Smooth muscle cell of the brain vasculature (primary cell): ENCODE data around the gene CCDC82.
A peak's percentile ranks its signal among the peaks of the same experiment; 100 is the strongest.
"Not testable (repeated sequence)": the region's sequence is repeated elsewhere in the genome, so short reads cannot be mapped to it uniquely, and the experiment has no call there.

Source experiments
- DNase-seq: peaks from one replicate; pipeline ENCODE4 v3.0.0-alpha.2; 2012; ENCODE audit warnings: low read depth, low spot score

CCDC82 gene

GRCh38 chr11:96389720-96390487 is at the start of gene CCDC82, which contains the start of gene JRKL:
TSS of gene CCDC82 (minus strand) at chr11:96389912. CDS start at chr11:96384747, 5,165 bp downstream.
TSS of gene JRKL (plus strand) at chr11:96390013. CDS start at chr11:96390650, 637 bp downstream.
- DNase-seq: peak; percentile 89

DNA sequence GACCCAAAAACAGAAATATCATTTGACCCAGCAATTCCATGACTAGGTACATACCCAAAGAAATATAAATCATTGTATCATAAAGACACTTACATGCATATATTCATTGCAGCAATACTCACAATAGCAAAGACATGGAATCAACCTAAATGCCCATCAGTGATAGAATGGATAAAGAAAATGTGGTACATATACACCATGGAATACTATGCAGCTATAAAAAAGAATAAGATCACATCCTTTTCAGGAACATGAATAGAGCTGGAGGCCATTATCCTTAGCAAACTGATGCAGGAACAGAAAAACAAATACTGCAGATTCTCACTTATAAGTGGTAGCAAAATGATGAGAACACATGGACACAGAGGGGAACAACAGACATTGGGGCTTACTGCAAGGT is 42.9 kb upstream of the CCDC82 start:
- not testable (repeated sequence) for DNase-seq

DNA sequence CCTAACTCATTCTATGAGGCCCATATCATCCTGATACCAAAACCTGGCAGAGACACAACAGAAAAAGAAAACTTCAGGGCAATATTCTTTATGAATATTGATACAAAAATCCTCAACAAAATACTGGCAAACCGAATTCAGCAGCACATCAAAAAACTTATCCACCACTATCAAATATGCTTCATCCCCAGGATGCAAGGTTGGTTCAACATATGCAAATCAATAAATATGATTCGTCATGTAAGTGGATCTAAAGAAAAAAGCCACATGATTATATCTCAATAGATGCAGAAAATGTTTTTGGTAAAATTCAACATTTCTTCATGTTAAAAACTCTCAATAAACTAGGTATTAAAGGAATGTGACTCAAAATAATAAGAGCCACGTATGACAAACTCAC is 41.0 kb upstream of the CCDC82 start:
- no peak for DNase-seq

- no peak for DNase-seq
Observed at GRCh38 chr11:96424693-96425092, 35.0 kb upstream of the CCDC82 start.

GRCh38 chr11:96413408-96413807 is 23.7 kb upstream of the CCDC82 start:
- DNase-seq: no peak

GRCh38 chr11:96412761-96413381 is 23.2 kb upstream of the CCDC82 start:
- no peak for DNase-seq

GRCh38 chr11:96411412-96411811 is 21.7 kb upstream of the CCDC82 start:
- not testable (repeated sequence) for DNase-seq

DNA sequence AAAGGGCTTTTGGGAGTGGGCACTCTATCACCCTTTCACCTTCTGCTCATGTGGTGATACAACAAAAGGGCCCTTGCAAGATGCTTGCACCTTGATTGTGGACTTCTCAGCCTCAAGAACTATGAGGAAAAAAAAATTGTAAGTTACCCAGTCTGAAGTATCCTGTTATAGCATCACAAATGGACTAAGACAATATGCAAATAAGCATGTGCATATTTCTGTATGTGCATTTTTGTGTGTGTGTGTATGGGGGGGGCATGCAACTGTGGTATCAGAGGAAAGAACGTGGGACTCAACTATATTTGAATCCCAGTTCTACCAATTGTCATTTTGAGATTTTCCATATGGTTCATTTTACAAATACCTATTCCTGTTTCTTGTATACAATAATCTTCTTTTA is 11.0 kb upstream of the CCDC82 start:
- no peak for DNase-seq

- no peak for DNase-seq
Observed at GRCh38 chr11:96397863-96398262, 8.2 kb upstream of the CCDC82 start.

- DNase-seq: no peak
Observed at GRCh38 chr11:96396637-96397036, 6.9 kb upstream of the CCDC82 start.

GRCh38 chr11:96394773-96395172 is 5.1 kb upstream of the CCDC82 start:
- DNase-seq: no peak

DNA sequence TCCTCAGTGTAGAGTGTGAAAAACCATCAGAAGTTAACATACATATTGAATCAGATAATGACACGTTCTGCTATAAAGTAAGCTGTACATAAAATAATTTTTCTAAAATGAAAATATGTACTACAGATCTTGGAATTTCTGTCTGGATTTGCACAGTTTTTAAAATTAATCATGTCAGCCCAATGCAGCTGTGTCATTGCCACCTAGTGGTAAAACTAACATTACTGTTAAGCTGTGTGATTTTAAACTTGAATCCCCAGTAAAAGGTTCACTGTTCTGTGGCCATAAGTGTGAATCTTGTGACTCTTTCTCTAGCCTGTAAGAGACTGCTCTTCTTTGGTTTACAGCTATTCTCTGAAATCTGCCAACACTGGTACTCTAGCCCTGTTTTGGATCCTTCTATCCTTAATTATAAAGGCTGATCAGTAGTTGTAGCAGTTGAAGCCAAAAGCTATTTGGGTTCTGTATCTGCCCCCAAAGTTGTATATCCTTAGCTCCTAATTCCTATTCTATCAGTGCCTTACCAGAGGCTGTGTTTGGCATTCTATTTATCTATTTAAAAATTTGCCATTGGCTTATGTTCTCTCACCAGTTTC is 4.1 kb upstream of the CCDC82 start:
- peak; percentile 17 for DNase-seq

GRCh38 chr11:96391698-96392307 is 2.1 kb upstream of the CCDC82 start:
- no peak for DNase-seq

- DNase-seq: no peak
Observed at GRCh38 chr11:96390488-96390792, 728 bp upstream of the CCDC82 start.

- peak; percentile 3 for DNase-seq
Observed at GRCh38 chr11:96388891-96389719, 607 bp downstream of the CCDC82 start.

DNA sequence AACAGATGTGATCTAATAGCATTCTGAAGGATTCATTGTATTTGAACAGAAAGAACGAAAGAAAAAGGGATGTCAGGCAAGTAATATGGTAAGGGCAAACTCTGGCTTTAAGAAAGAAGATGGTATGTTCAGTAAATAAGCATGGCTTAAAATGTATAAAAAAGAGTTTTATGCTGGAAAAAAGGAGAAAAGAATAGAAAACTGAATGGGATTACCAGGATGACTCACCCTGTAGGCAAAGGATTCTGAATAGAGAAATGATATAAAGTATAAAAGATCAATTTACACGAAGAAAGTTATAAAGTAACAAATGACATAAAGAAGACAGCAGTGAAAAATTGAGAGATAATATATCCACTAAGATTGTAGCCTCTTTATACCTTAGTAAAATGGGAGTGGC is 4.5 kb downstream of the CCDC82 start:
- DNase-seq: no peak

GRCh38 chr11:96384156-96384555 is 5.6 kb downstream of the CCDC82 start:
- DNase-seq: no peak

DNA sequence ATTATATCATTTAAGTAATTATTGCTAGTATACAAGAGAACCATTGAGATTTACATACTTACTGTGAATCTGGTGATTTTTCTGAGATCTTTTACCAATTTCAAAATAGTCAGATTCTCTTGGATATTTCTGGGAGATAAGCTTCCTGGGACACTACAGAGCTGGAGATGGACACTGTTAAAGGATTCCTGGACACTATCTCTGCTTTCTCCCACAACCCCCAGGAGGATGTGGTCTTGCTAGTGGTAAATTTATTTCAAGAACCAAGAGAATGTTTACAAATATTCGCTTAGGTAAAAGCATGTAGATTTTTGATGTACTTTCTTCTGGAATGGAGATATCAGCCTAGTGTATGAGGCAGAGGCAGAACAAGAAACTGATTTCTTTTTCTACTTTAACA is 12.9 kb downstream of the CCDC82 start:
- no peak for DNase-seq

DNA sequence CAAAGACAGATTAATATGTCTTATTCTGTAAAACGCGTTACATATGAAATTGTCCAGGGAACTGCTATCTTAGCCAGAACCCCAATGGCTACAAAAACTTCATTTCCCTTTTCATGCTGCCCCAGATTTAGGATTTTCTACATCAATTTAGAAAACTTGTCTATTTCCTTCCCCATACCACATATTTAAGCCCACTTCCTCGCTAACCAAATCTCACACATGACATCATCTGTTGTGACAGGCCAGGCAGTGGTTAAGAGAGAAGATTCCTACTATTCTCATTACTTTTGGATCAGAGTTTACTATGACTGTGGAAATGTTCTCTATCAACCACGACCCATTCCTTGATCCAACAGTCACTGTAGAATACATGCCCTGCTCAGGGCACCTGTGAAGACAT is 15.9 kb downstream of the CCDC82 start:
- DNase-seq: no peak

DNA sequence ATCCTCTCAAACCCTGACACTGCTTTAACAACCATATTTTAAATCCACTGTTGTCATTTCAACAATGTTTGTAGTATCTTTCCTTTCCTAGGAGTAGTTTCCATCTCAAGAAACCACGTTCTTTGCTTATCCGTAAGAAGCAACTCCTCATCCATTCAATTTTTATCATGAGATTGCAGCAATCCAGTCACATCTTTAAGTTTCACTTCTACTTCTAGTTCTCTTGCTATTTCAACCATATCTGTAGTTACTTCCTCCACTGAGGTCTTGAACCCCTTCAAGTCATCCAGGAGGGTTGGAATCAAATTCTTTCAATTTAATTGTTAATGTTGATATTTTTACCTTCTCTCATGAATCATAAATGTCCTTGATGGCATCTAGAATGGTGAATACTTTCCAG is 22.4 kb downstream of the CCDC82 start:
- no peak for DNase-seq

DNA sequence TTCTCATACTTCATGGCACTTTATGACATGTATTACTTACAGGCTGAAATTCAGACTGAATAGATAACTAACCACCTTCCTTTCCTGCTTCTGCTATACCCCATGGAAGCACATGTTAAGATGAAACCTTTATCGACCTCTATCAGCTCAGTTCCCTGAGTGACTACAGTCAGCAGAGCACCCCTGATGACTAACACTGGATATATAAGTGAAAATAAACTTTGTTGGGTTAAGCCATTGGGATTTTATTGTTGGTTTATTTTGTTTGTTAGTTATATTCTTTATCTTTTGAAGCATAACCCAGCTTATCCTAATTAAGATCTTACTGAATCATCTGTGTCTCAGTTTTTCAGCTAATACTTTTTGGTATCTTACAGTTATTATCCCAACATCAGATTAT is 23.7 kb downstream of the CCDC82 start:
- no peak for DNase-seq

DNA sequence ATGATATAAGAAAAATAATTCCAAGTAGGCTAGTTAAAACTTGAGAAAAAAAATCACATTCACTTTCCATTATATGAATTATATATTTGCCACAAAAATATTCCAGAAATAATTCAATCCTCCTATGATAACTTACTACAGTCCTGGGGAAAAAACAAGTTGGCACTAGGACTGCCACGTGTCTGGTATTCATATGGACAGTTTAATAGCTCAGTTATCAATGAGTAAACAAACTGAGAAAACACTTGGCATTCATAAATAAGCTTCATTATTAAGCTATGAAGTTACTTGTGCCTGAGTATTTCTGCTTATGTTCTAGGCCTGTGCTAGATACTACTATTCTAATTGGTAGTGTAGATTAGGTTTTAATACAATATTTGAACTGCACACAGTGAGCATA is 24.2 kb downstream of the CCDC82 start:
- no peak for DNase-seq
